ENCODE results near the gene GGNBP2. TPM values are rescaled to one million over a fixed set of nuclear protein-coding genes. Genes with fewer than 3 reads are reported as not detected.

GGNBP2 gene
- polyA plus RNA-seq, 1 of the 3 experiments (the other 2 are of a cell fraction) = 79.3 TPM

DNA sequence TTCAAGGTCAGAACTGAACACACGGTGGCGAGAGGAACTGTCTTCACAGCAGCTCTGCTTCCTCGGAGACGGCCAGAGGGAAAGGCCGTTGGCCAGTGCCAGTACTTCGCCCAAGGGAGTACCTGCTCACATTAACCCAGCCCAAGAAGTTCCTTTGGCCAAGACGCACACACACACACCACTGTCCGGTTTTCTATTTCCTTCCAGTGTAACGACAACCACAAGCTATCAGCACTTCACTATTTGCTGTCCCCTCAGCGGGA, 744 bp upstream of the GGNBP2 start:
- ChIA-PET CTCF (interaction anchor here (2.9 kb wide), 1 partner anchor 10 kb away, joined by 13 read pairs; the partner anchor contains the start of genes MYO19 and PIGW), POLR2A (interaction anchor here (0.6 to 4.8 kb wide), 3 partner anchors 9 to 863 kb away, joined by 3 to 37 read pairs (median 3); partner anchors contain the start of genes ACACA, MYO19, PIGW and TADA2A)
- no peak for DNase-seq
- Histone ChIP-seq H2AFZ (ENCODE audit: low read depth) (peak overlapping the region; percentile 97; the same call in 1 of the 2 replicates), H3K9me3 (no peaks in the 10 kb centered on the region), H3K4me1 (ENCODE audit: control insufficient read depth in 1 of 2, insufficient read depth in 2 of 2, low read depth in 1 of 2, low read length in 1 of 2) (peaks cover 4 to 9% of the 10 kb centered on the region in 2 experiments; a peak in 2 of 4 replicates), H3K79me2 (ENCODE audit: insufficient read depth) (peaks cover 72% of the 10 kb centered on the region), H3K36me3 (replicated peaks in 1 of 2; ENCODE audit: control insufficient read depth in 1 of 2, insufficient read depth in 2 of 2, low read length in 1 of 2) (peaks cover 11 to 16% of the 10 kb centered on the region in 2 experiments), H4K20me1 (ENCODE audit: insufficient read depth) (peaks cover 31% of the 10 kb centered on the region), H3K4me2 (peak overlapping the region; percentile 96), H3K27me3 (ENCODE audit: insufficient read depth) (no peaks in the 10 kb centered on the region), H3K9me2 (no peaks in the 10 kb centered on the region), H3K4me3 (ENCODE audit: low read depth in 2 of 2, low read length in 1 of 2) (peak overlapping the region; percentile 81 to 98), H3K27ac (ENCODE audit: low read depth in 2 of 2, low read length in 1 of 2) (peak overlapping the region; percentile 94 to 97), H3F3A (replicated peaks; ENCODE audit: insufficient read depth) (peaks cover 24% of the 10 kb centered on the region), H3K9ac (peak overlapping the region; percentile 100)
- TF ChIP-seq GATA2 (CRISPR knock-in tag; IDR thresholded peaks at IDR 0.05) (no peak), MXI1 (IDR thresholded peaks at IDR 0.05; ENCODE audit: low read depth, low read length) (no peak), CHD2 (IDR thresholded peaks at IDR 0.05; ENCODE audit: low read length, partially characterized antibody) (no peak), RXRA (IDR thresholded peaks at IDR 0.05; ENCODE audit: borderline replicate concordance, low read depth) (no peak), TAF1 (IDR thresholded peaks at IDR 0.05; ENCODE audit: borderline replicate concordance, low read depth, low read length) (no peak), YY1 (IDR thresholded peaks at IDR 0.05; ENCODE audit: low read depth) (no peak)
- WGBS (ENCODE audit: low lambda C conversion rate) = 2% methylated on average over 10 of the region's 10 CpGs

DNA sequence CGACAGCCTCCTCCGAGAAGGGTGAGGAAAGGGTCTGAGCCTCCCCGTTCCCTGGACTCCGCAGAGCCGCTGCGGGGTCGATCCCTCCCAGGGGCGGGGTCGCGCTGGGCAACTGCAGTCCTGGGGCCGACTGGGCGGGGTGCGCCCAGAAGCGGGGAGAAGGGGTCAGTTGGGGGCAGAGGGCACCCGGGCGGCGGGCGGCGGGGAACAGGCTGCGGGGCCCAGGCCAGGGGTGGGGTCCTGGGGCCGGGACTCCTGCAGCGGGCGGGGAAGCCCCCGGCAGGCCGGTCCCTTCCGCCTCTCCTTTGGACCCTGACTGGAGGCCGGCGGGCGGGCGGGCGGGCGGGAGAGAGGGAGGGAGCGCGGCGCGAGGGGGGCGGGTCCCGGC, 352 bp downstream of the GGNBP2 start:
- Histone ChIP-seq H3K9me3 (no peaks in the 10 kb centered on the region), H3K9me2 (no peaks in the 10 kb centered on the region), H3K9ac (peak overlapping the region; percentile 100), H3K4me2 (peak overlapping the region; percentile 96; the same call in 1 of the 2 replicates), H2AFZ (ENCODE audit: low read depth) (0 out of 2 replicates have a peak overlapping the region, but pooled peaks have one; percentile 73), H3F3A (replicated peaks; ENCODE audit: insufficient read depth) (peaks cover 25% of the 10 kb centered on the region), H3K36me3 (replicated peaks in 1 of 2; ENCODE audit: control insufficient read depth in 1 of 2, insufficient read depth in 2 of 2, low read length in 1 of 2) (peaks cover 11 to 18% of the 10 kb centered on the region in 2 experiments), H4K20me1 (ENCODE audit: insufficient read depth) (peaks cover 42% of the 10 kb centered on the region), H3K79me2 (ENCODE audit: insufficient read depth) (peaks cover 83% of the 10 kb centered on the region), H3K27me3 (ENCODE audit: insufficient read depth) (no peaks in the 10 kb centered on the region), H3K4me3 (ENCODE audit: low read depth in 2 of 2, low read length in 1 of 2) (peak overlapping the region; percentile 81 to 98), H3K4me1 (ENCODE audit: control insufficient read depth in 1 of 2, insufficient read depth in 2 of 2, low read depth in 1 of 2, low read length in 1 of 2) (peaks cover 4 to 9% of the 10 kb centered on the region in 2 experiments; a peak in 2 of 4 replicates), H3K27ac (ENCODE audit: low read depth in 2 of 2, low read length in 1 of 2) (peak overlapping the region; percentile 94 to 97)
- WGBS (ENCODE audit: low lambda C conversion rate) = 3% methylated on average over 13 of the region's 38 CpGs
- DNase-seq = no peak
- no peak for TF ChIP-seq RCOR1 (IDR thresholded peaks at IDR 0.05; ENCODE audit: low read length)
- no peak for TF ChIP-seq FOSL2 (IDR thresholded peaks at IDR 0.05; ENCODE audit: borderline replicate concordance, low read depth)
- TF ChIP-seq RXRA (IDR thresholded peaks at IDR 0.05; ENCODE audit: borderline replicate concordance, low read depth) = no peak
- TF ChIP-seq TEAD4 (IDR thresholded peaks at IDR 0.05; ENCODE audit: borderline replicate concordance, insufficient read depth) = no peak
- TF ChIP-seq ELF1 (IDR thresholded peaks at IDR 0.05) = no peak
- TF ChIP-seq POLR2AphosphoS5 (IDR thresholded peaks at IDR 0.05; ENCODE audit: low read depth, low read length) = no peak
- TF ChIP-seq, protein P1, sequence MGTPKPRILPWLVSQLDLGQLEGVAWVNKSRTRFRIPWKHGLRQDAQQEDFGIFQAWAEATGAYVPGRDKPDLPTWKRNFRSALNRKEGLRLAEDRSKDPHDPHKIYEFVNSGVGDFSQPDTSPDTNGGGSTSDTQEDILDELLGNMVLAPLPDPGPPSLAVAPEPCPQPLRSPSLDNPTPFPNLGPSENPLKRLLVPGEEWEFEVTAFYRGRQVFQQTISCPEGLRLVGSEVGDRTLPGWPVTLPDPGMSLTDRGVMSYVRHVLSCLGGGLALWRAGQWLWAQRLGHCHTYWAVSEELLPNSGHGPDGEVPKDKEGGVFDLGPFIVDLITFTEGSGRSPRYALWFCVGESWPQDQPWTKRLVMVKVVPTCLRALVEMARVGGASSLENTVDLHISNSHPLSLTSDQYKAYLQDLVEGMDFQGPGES (IDR thresholded peaks at IDR 0.05; ENCODE audit: low read depth, low read length) = no peak
- TF ChIP-seq EP300 (IDR thresholded peaks at IDR 0.05; ENCODE audit: borderline replicate concordance in 1 of 2, low read depth in 1 of 2, low read length in 1 of 2) = no peak
- no peak for TF ChIP-seq CHD2 (IDR thresholded peaks at IDR 0.05; ENCODE audit: low read length, partially characterized antibody)
- TF ChIP-seq, protein P2, sequence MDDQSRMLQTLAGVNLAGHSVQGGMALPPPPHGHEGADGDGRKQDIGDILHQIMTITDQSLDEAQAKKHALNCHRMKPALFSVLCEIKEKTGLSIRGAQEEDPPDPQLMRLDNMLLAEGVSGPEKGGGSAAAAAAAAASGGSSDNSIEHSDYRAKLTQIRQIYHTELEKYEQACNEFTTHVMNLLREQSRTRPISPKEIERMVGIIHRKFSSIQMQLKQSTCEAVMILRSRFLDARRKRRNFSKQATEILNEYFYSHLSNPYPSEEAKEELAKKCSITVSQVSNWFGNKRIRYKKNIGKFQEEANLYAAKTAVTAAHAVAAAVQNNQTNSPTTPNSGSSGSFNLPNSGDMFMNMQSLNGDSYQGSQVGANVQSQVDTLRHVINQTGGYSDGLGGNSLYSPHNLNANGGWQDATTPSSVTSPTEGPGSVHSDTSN (IDR thresholded peaks at IDR 0.05) = no peak
- no peak; the same call in 1 of the 2 replicates for TF ChIP-seq GABPA (IDR thresholded peaks at IDR 0.05; ENCODE audit: low read depth)
- no peak for TF ChIP-seq JUND (IDR thresholded peaks at IDR 0.05)
- ChIA-PET POLR2A (interaction anchor here (1.0 to 4.8 kb wide), 4 partner anchors 10 to 56 kb away, joined by 3 to 37 read pairs (median 4); partner anchors contain the start of genes MRM1, MYO19 and PIGW), CTCF (interaction anchor here (0.8 to 3.0 kb wide), 4 partner anchors 10 to 81 kb away, joined by 3 to 16 read pairs (median 3); partner anchors contain the start of genes MYO19 and PIGW)
